ENCODE measurements around the gene TBC1D2B. TPM values are rescaled to one million over a fixed set of nuclear protein-coding genes. Genes with fewer than 3 reads are reported as not detected.

TBC1D2B gene
- total RNA-seq, 1 donor from 2014 or later, result 63.3 TPM

DNA sequence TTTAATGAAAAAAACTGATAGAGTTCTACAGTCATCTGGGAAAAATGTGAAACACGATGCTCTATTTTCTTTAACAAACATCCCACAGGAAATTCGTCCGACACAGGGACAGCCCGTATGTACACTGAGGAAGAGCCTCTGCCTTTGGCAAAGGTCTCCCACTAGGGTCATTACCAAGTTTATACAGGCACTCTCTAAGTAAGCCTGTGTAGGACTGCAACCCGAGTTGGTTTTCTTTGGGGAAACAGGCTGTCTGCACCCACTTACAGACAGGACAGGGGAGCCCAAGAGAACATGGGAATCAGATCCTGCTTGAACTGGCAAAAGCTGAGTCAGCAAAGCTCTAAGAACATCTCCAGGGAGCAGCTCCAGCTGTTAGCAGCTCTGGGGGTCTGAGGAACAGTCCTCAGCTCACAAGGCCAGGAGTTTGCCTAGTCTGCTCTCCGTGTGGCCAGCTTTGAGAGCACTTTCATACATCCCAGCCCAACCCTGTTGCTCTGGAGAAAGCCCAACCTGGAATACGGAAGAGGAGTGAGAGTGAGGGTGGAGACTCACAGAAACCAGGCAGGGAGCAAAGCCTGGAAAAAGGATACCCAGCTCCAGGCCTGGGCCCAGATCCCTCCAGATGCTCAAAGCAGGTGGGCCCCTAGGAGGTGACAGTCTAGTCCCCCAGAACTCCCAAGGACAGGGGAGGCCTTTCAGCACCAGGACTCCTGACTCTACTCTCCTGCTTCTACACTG lies 1.9 kb downstream of the TBC1D2B start:
- Histone ChIP-seq H3K4me3 (peak overlapping the region; percentile 91 to 94), H3K36me3 (no peaks in the 10 kb centered on the region), H3K4me1 (peaks cover 0 to 48% of the 10 kb centered on the region in 2 donors), H3K27me3 (no peaks in the 10 kb centered on the region), H3K27ac (peak overlapping the region; percentile 90 to 93), H3K9me3 (no peaks in the 10 kb centered on the region)
- no peak for TF ChIP-seq CTCF (IDR thresholded peaks at IDR 0.05)
- peak in 1 of 2 donors; percentile 82 for DNase-seq (ENCODE audit: low spot score in 2 of 2)
- intact Hi-C loops (cut with DNase I), result loop anchor here (1.0 to 10.0 kb wide), 5 partner anchors 11 to 661 kb away; partner anchors contain the start of genes CIB2 and IDH3A

- Histone ChIP-seq H3K4me3 (peak overlapping the region in 1 of 2 donors; percentile 6), H3K9me3 (no peaks in the 10 kb centered on the region), H3K4me1 (peaks cover 3 to 64% of the 10 kb centered on the region in 2 donors), H3K27ac (peak overlapping the region; percentile 37 to 90), H3K36me3 (no peaks in the 10 kb centered on the region), H3K27me3 (no peaks in the 10 kb centered on the region)
- no peak for TF ChIP-seq CTCF (IDR thresholded peaks at IDR 0.05)
- intact Hi-C loops (cut with DNase I), result loop anchor here (10.0 kb wide), 1 partner anchor 658 kb away; no protein-coding TSS in a partner anchor
- DNase-seq (ENCODE audit: low spot score in 2 of 2), result no peak
Observed at GRCh38 chr15:78073046-78073787, 4.3 kb downstream of the TBC1D2B start.

DNA sequence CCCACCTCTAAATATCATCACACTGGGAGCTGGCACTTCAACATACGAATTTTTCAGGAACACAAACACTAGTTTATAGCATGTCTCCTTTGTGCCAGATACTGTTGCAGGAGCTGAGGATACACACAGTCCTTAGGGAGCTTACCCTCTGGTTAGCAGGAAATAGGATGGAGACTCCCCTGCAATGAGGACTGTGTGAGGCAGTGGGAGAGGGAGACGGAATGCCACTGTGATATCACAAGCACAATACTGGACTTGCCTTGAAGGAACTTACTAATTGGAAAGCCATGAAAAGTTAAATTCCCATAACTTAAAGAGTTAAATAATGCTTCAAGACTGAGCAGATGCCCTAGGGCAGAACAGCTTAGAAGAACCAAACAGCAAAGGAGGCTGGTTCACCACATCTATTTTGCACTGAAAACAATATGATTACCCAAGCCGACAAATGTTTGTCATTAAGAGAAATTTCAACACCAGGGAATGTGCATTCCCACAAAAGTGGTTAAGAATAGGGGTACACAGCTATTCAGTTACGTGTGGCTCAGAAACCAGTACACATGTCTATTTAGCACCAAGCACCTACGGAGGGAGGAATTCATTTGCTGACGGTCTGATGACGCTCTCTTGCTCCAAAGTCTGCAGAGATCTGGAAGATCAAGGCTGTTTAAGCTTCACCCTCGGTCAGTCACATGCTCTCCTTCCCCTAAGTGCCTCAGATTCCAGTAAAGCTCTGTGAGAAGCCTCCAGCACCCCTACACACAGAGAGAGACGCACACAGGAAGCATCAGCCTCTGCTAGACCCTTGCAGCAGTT lies 5.2 kb downstream of the TBC1D2B start:
- Histone ChIP-seq H3K27ac (peak overlapping the region; percentile 37 to 90), H3K27me3 (no peaks in the 10 kb centered on the region), H3K4me1 (peaks cover 10 to 70% of the 10 kb centered on the region in 2 donors), H3K4me3 (peak overlapping the region in 1 of 2 donors; percentile 6), H3K9me3 (no peaks in the 10 kb centered on the region), H3K36me3 (no peaks in the 10 kb centered on the region)
- intact Hi-C loops (cut with DNase I), result loop anchor here (10.0 kb wide), 1 partner anchor 657 kb away; no protein-coding TSS in a partner anchor
- no peak for TF ChIP-seq CTCF (IDR thresholded peaks at IDR 0.05)
- DNase-seq (ENCODE audit: low spot score in 2 of 2), result peak in 1 of 2 donors; percentile 77

- no peaks in the 10 kb centered on the region for H3K36me3 ChIP-seq
- no peaks in the 10 kb centered on the region for H3K27me3 ChIP-seq
- peak overlapping the region; percentile 37 to 90 for H3K27ac ChIP-seq
- intact Hi-C loops (cut with DNase I), result loop anchor here (10.0 kb wide), 1 partner anchor 657 kb away; no protein-coding TSS in a partner anchor
- peaks cover 15 to 78% of the 10 kb centered on the region in 2 donors for H3K4me1 ChIP-seq
- no peak for TF ChIP-seq CTCF (IDR thresholded peaks at IDR 0.05)
- H3K4me3 ChIP-seq, result no peak overlapping the region
- no peak for DNase-seq (ENCODE audit: low spot score in 2 of 2)
- no peaks in the 10 kb centered on the region for H3K9me3 ChIP-seq
Observed at GRCh38 chr15:78071383-78071782, 6.1 kb downstream of the TBC1D2B start.

DNA sequence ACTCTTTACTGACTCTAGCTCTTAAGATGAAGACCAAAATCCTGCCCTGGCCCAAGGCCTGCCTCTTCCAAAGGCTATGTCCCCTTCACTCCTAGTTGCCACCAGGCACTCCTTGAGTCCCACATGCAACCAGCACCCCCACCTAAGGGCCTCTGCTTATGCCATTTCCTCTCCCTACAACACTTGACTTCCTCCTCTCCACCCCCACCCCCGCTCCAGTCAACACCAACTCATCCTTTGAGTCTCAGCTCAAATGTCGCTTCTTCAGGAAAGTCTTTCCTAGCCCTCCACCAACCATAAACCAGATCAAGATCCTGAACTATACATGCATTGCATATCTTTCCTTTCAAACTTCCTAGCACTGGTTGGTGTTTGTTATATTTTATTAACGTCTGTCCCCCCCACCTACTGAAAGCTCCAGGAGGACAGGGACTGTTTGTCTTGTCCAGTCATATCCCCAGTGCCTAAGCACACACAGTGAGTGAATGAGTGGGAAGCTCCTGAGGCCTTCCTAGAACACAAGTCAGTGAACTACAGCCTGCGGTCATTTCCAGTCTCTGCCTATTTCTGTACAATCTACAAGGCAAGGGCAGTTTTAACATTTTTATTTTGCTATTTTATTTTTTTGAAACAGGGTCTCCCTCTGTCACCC lies 7.3 kb downstream of the TBC1D2B start:
- Histone ChIP-seq H3K36me3 (no peaks in the 10 kb centered on the region), H3K9me3 (no peaks in the 10 kb centered on the region), H3K27ac (peak overlapping the region; percentile 65 to 71), H3K4me3 (no peak overlapping the region), H3K27me3 (no peaks in the 10 kb centered on the region), H3K4me1 (peaks cover 28 to 83% of the 10 kb centered on the region in 2 donors)
- DNase-seq (ENCODE audit: low spot score in 2 of 2), result no peak
- no peak for TF ChIP-seq CTCF (IDR thresholded peaks at IDR 0.05)
- intact Hi-C loops (cut with DNase I), result loop anchor here (10.0 kb wide), 1 partner anchor 655 kb away; no protein-coding TSS in a partner anchor

Measured in ascending aorta (tissue), 2 donors.